Neural progenitor cell (in vitro differentiated cells): Measurements from ENCODE around the gene PACRG. TPM values are rescaled to one million over a fixed set of nuclear protein-coding genes. Genes with fewer than 3 reads are reported as not detected.

ENCODE experiments used
- DNase-seq: peaks from one replicate; pipeline ENCODE4 v3.0.0-alpha.2; 2016; ENCODE audit warnings: low spot score
- H2AFZ ChIP-seq: fragments of 200-600 bp; sonication (generic); replicated peaks from 2 replicates; pipeline ENCODE4 v1.6.1; 2016; ENCODE audit warnings: antibody characterized with exemption
- H3F3A ChIP-seq: fragments of 200-600 bp; sonication (generic); 2 replicates; pipeline ENCODE4 v1.6.1; 2016; ENCODE audit warnings: antibody characterized with exemption, low read depth
- H3K27ac ChIP-seq: fragments of 200-600 bp; sonication (generic); 2 replicates; pipeline ENCODE4 v1.5.1; 2016; ENCODE audit warnings: mild to moderate bottlenecking
- H3K27me3 ChIP-seq: fragments of 200-600 bp; sonication (generic); 2 replicates; pipeline ENCODE4 v1.6.1; 2016; ENCODE audit warnings: mild to moderate bottlenecking, moderate library complexity
- H3K36me3 ChIP-seq: fragments of 200-600 bp; sonication (generic); 2 replicates; pipeline ENCODE4 v1.5.1; 2016
- H3K4me1 ChIP-seq: fragments of 200-600 bp; sonication (generic); 2 replicates; pipeline ENCODE4 v1.6.1; 2016; ENCODE audit warnings: mixed run types
- H3K4me2 ChIP-seq: fragments of 200-600 bp; sonication (generic); 2 replicates; pipeline ENCODE4 v1.6.1; 2016
- H3K4me3 ChIP-seq: fragments of 200-600 bp; sonication (generic); 2 replicates; pipeline ENCODE4 v1.5.1; 2016
- H3K79me2 ChIP-seq: fragments of 200-600 bp; sonication (generic); 2 replicates; pipeline ENCODE4 v1.6.1; 2016; ENCODE audit warnings: low read depth
- H3K9ac ChIP-seq: fragments of 200-600 bp; sonication (generic); 2 replicates; pipeline ENCODE4 v1.6.1; 2016
- H3K9me3 ChIP-seq: fragments of 200-600 bp; sonication (generic); 2 replicates; pipeline ENCODE4 v1.5.1; 2016; ENCODE audit warnings: low read depth
- H4K20me1 ChIP-seq: fragments of 200-600 bp; sonication (generic); 2 replicates; pipeline ENCODE4 v1.6.1; 2016; ENCODE audit warnings: low read depth
- H3K27ac Mint-ChIP-seq: 3 replicates; pipeline ENCODE4 v1.8.0; 2021; ENCODE audit warnings: mixed read lengths
- H3K27me3 Mint-ChIP-seq: 2 replicates; pipeline ENCODE4 v1.8.0; 2022; ENCODE audit warnings: low read depth, mild to moderate bottlenecking, inconsistent platforms, moderate library complexity, mixed read lengths; ENCODE audit not compliant: insufficient read depth
- H3K36me3 Mint-ChIP-seq: 3 replicates; pipeline ENCODE4 v1.8.0; 2021; ENCODE audit warnings: mixed read lengths
- H3K4me1 Mint-ChIP-seq: 3 replicates; pipeline ENCODE4 v1.8.0; 2021; ENCODE audit warnings: mixed read lengths
- H3K4me3 Mint-ChIP-seq: 3 replicates; pipeline ENCODE4 v1.8.0; 2021; ENCODE audit warnings: mild to moderate bottlenecking, moderate library complexity, mixed read lengths
- H3K9me3 Mint-ChIP-seq: 3 replicates; pipeline ENCODE4 v1.8.0; 2020; ENCODE audit warnings: mixed read lengths
- CTCF ChIP-seq: fragments of 200-600 bp; sonication (generic); IDR thresholded peaks from 2 replicates; pipeline ENCODE4 v1.5.1; 2017; ENCODE audit warnings: antibody characterized with exemption, mild to moderate bottlenecking
- EZH2 ChIP-seq: fragments of 200-600 bp; sonication (generic); IDR thresholded peaks from 2 replicates; pipeline ENCODE4 v1.6.1; 2017; ENCODE audit warnings: antibody characterized with exemption, mild to moderate bottlenecking, moderate library complexity
- EZH2phosphoT487 ChIP-seq: fragments of 200-600 bp; sonication (generic); IDR thresholded peaks from 2 replicates; pipeline ENCODE4 v1.6.1; 2017; ENCODE audit warnings: antibody characterized with exemption
- total RNA-seq: library from RNA; depleted of rRNA; stranded (reverse); fragments of >200 nt; gene quantifications from 2 replicates; pipeline ENCODE4 v1.2.3, GENCODE V29; 2015; ENCODE audit warnings: low replicate concordance

PACRG gene
- total RNA-seq, 1 donor from 2014 or later, result 0.30 TPM

GRCh38 chr6:162825597-162825996 lies 97.8 kb downstream of the PACRG start:
- TF ChIP-seq EZH2phosphoT487 (no peak), CTCF (no peak), EZH2 (no peak)
- H3K27ac ChIP-seq, result no peak overlapping the region
- no peaks in the 10 kb centered on the region for H3K9me3 ChIP-seq
- no peaks in the 10 kb centered on the region for H3K79me2 ChIP-seq
- no peak overlapping the region for H3K9ac ChIP-seq
- DNase-seq, result peak; percentile 15
- H3K4me1 ChIP-seq, result peaks cover 14% of the 10 kb centered on the region
- Mint-ChIP-seq H3K36me3 (peaks cover 3% of the 10 kb centered on the region), H3K4me1 (peaks cover 20% of the 10 kb centered on the region), H3K27me3 (no peaks in the 10 kb centered on the region), H3K9me3 (no peaks in the 10 kb centered on the region), H3K27ac (no peak overlapping the region), H3K4me3 (no peak overlapping the region)
- no peaks in the 10 kb centered on the region for H3F3A ChIP-seq
- H3K27me3 ChIP-seq, result no peaks in the 10 kb centered on the region
- H4K20me1 ChIP-seq, result no peaks in the 10 kb centered on the region
- H2AFZ ChIP-seq, result no peak overlapping the region
- H3K4me2 ChIP-seq, result no peak overlapping the region
- H3K36me3 ChIP-seq, result no peaks in the 10 kb centered on the region
- H3K4me3 ChIP-seq, result no peak overlapping the region

GRCh38 chr6:162829013-162829742 lies 101.4 kb downstream of the PACRG start:
- Histone ChIP-seq H3F3A (no peaks in the 10 kb centered on the region), H3K27me3 (no peaks in the 10 kb centered on the region), H3K4me3 (no peak overlapping the region), H2AFZ (no peak overlapping the region), H3K4me1 (peaks cover 14% of the 10 kb centered on the region), H3K27ac (no peak overlapping the region), H4K20me1 (no peaks in the 10 kb centered on the region), H3K36me3 (no peaks in the 10 kb centered on the region), H3K9ac (no peak overlapping the region), H3K4me2 (no peak overlapping the region), H3K79me2 (no peaks in the 10 kb centered on the region), H3K9me3 (no peaks in the 10 kb centered on the region)
- H3K4me1 Mint-ChIP-seq, result peaks cover 12% of the 10 kb centered on the region
- no peaks in the 10 kb centered on the region for H3K27me3 Mint-ChIP-seq
- no peak for DNase-seq
- no peak overlapping the region for H3K4me3 Mint-ChIP-seq
- H3K9me3 Mint-ChIP-seq, result peaks cover 7% of the 10 kb centered on the region
- H3K36me3 Mint-ChIP-seq, result peaks cover 2% of the 10 kb centered on the region
- TF ChIP-seq CTCF (no peak), EZH2 (no peak), EZH2phosphoT487 (no peak)
- H3K27ac Mint-ChIP-seq, result no peak overlapping the region

- no peak overlapping the region for H3K4me3 ChIP-seq
- no peaks in the 10 kb centered on the region for H3K9me3 ChIP-seq
- H2AFZ ChIP-seq, result no peak overlapping the region
- no peak overlapping the region for H3K9ac ChIP-seq
- H3K27ac ChIP-seq, result no peak overlapping the region
- no peak overlapping the region for H3K4me2 ChIP-seq
- no peaks in the 10 kb centered on the region for H3K27me3 ChIP-seq
- H3K36me3 Mint-ChIP-seq, result no peaks in the 10 kb centered on the region
- H3K36me3 ChIP-seq, result no peaks in the 10 kb centered on the region
- H3K27me3 Mint-ChIP-seq, result peaks cover 2% of the 10 kb centered on the region
- no peak for TF ChIP-seq EZH2phosphoT487
- TF ChIP-seq CTCF, result no peak
- TF ChIP-seq EZH2, result no peak
- no peaks in the 10 kb centered on the region for H3K4me1 Mint-ChIP-seq
- no peak overlapping the region for H3K4me3 Mint-ChIP-seq
- H3F3A ChIP-seq, result no peaks in the 10 kb centered on the region
- peaks cover 7% of the 10 kb centered on the region for H3K9me3 Mint-ChIP-seq
- no peaks in the 10 kb centered on the region for H3K79me2 ChIP-seq
- no peak for DNase-seq
- H3K27ac Mint-ChIP-seq, result no peak overlapping the region
- no peaks in the 10 kb centered on the region for H3K4me1 ChIP-seq
- H4K20me1 ChIP-seq, result no peaks in the 10 kb centered on the region
Observed at GRCh38 chr6:162833776-162834175, 106.0 kb downstream of the PACRG start.
